ENCODE data around the gene CRYBB2. TPM values are rescaled to one million over a fixed set of nuclear protein-coding genes. Genes with fewer than 3 reads are reported as not detected.
A peak's percentile ranks its signal among the peaks of the same experiment; 100 is the strongest.
"Not testable (repeated sequence)": the region's sequence is repeated elsewhere in the genome, so short reads cannot be mapped to it uniquely, and the experiment has no call there.

CRYBB2 gene
- total and polyA plus RNA-seq, 4 donors = 0.08 to 0.10 TPM; not detected in 2

- Histone ChIP-seq H3K9ac (ENCODE audit: low read depth in 1 of 2, low read length in 2 of 2) (no peak overlapping the region), H3K9me3 (ENCODE audit: control insufficient read depth in 4 of 4, low read length in 3 of 4) (no peaks in the 10 kb centered on the region), H3K4me1 (ENCODE audit: control insufficient read depth in 4 of 4, insufficient read depth in 4 of 4, low read length in 3 of 4) (peaks cover 0 to 2% (median 0%) of the 10 kb centered on the region in 4 donors), H3K4me3 (ENCODE audit: low read depth in 1 of 3, low read length in 3 of 3) (no peak overlapping the region), H3K27ac (ENCODE audit: low read depth in 1 of 2, low read length in 2 of 2) (no peak overlapping the region), H3K36me3 (ENCODE audit: control insufficient read depth in 4 of 4, insufficient read depth in 3 of 4, low read depth in 1 of 4, low read length in 3 of 4) (no peaks in the 10 kb centered on the region), H3K27me3 (ENCODE audit: control insufficient read depth in 4 of 4, insufficient read depth in 4 of 4, low read length in 3 of 4) (no peaks in the 10 kb centered on the region)
- TF ChIP-seq HNF4A (conservative IDR thresholded peaks at IDR 0.05) = no peak
- TF ChIP-seq SP1 (IDR thresholded peaks at IDR 0.05) = no peak
- TF ChIP-seq, protein P1, sequence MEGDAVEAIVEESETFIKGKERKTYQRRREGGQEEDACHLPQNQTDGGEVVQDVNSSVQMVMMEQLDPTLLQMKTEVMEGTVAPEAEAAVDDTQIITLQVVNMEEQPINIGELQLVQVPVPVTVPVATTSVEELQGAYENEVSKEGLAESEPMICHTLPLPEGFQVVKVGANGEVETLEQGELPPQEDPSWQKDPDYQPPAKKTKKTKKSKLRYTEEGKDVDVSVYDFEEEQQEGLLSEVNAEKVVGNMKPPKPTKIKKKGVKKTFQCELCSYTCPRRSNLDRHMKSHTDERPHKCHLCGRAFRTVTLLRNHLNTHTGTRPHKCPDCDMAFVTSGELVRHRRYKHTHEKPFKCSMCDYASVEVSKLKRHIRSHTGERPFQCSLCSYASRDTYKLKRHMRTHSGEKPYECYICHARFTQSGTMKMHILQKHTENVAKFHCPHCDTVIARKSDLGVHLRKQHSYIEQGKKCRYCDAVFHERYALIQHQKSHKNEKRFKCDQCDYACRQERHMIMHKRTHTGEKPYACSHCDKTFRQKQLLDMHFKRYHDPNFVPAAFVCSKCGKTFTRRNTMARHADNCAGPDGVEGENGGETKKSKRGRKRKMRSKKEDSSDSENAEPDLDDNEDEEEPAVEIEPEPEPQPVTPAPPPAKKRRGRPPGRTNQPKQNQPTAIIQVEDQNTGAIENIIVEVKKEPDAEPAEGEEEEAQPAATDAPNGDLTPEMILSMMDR (IDR thresholded peaks at IDR 0.05; ENCODE audit: low read depth, low read length, missing input control) = no peak
- TF ChIP-seq FOXA1 (IDR thresholded peaks at IDR 0.05) = no peak
- TF ChIP-seq ZBTB33 (IDR thresholded peaks at IDR 0.05) = no peak
- no peak for TF ChIP-seq MAX (IDR thresholded peaks at IDR 0.05)
- TF ChIP-seq NR2F2 (IDR thresholded peaks at IDR 0.05) = no peak
- TF ChIP-seq GABPA (IDR thresholded peaks at IDR 0.05 in 1 of 2, conservative IDR thresholded peaks at IDR 0.05 in 1 of 2) = no peak
- DNase-seq (ENCODE audit: low spot score) = no peak
- WGBS = 82% methylated on average over 5 of the region's 5 CpGs
Observed at GRCh38 chr22:25232301-25232700, 12.9 kb downstream of the CRYBB2 start.

- H3K27me3 ChIP-seq (ENCODE audit: control insufficient read depth in 4 of 4, insufficient read depth in 4 of 4, low read length in 3 of 4) = not testable (repeated sequence)
Observed at GRCh38 chr22:25233706-25234105, 14.3 kb downstream of the CRYBB2 start.

DNA sequence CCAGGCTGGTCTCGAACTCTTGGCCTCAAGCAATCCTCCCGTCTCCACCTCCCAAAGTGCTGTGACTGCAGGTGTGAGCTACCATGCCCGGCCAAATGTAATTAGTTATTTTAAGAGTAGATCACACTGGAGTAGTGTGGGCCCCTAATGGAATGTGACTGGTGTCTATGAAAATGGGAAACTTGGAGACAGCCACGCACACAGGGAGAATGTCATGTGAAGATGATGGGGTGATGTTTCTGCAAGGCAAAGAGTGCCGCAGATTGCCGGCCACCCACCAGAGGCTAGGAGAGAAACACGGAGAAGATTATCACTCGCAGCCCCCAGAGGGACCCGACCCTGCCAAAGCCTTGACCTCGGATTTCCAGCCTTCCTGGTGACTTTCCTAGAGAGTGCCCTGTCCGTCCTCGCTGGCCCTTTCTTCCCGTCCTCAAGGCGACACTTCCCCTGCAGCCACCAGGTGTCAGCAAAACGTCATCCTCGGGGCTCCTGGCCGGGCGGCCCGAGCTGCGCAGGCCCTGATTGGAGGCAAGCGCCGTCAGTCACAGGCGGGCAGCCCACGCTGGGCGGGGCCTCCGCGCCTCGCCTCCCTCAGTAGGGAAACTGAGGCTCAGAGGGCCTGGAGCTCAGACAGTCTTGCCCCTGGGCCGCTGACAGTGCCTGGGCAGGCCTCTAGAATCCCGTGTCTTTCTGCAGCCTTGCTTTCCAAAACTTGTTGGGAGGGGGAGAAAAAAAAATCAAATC is 16.3 kb downstream of the CRYBB2 start:
- H3K27ac ChIP-seq (ENCODE audit: low read depth in 1 of 2, low read length in 2 of 2) = no peak overlapping the region
- TF ChIP-seq, protein P1 (IDR thresholded peaks at IDR 0.05; ENCODE audit: low read depth, low read length, missing input control) = peak; percentile 69
- no peak for TF ChIP-seq ZBTB33 (IDR thresholded peaks at IDR 0.05)
- no peak for TF ChIP-seq HNF4G (IDR thresholded peaks at IDR 0.05)
- TF ChIP-seq TAF1 (conservative IDR thresholded peaks at IDR 0.05) = no peak
- TF ChIP-seq GABPA (IDR thresholded peaks at IDR 0.05 in 1 of 2, conservative IDR thresholded peaks at IDR 0.05 in 1 of 2) = no peak
- TF ChIP-seq, protein P2, sequence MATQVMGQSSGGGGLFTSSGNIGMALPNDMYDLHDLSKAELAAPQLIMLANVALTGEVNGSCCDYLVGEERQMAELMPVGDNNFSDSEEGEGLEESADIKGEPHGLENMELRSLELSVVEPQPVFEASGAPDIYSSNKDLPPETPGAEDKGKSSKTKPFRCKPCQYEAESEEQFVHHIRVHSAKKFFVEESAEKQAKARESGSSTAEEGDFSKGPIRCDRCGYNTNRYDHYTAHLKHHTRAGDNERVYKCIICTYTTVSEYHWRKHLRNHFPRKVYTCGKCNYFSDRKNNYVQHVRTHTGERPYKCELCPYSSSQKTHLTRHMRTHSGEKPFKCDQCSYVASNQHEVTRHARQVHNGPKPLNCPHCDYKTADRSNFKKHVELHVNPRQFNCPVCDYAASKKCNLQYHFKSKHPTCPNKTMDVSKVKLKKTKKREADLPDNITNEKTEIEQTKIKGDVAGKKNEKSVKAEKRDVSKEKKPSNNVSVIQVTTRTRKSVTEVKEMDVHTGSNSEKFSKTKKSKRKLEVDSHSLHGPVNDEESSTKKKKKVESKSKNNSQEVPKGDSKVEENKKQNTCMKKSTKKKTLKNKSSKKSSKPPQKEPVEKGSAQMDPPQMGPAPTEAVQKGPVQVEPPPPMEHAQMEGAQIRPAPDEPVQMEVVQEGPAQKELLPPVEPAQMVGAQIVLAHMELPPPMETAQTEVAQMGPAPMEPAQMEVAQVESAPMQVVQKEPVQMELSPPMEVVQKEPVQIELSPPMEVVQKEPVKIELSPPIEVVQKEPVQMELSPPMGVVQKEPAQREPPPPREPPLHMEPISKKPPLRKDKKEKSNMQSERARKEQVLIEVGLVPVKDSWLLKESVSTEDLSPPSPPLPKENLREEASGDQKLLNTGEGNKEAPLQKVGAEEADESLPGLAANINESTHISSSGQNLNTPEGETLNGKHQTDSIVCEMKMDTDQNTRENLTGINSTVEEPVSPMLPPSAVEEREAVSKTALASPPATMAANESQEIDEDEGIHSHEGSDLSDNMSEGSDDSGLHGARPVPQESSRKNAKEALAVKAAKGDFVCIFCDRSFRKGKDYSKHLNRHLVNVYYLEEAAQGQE (IDR thresholded peaks at IDR 0.05) = no peak
- no peak for TF ChIP-seq NR2F2 (IDR thresholded peaks at IDR 0.05)
- TF ChIP-seq JUND (IDR thresholded peaks at IDR 0.05) = no peak
- TF ChIP-seq SP1 (IDR thresholded peaks at IDR 0.05) = peak; percentile 20
- TF ChIP-seq HNF4A (conservative IDR thresholded peaks at IDR 0.05) = no peak
- TF ChIP-seq RAD21 (IDR thresholded peaks at IDR 0.05) = peak; percentile 85
- TF ChIP-seq RXRA (IDR thresholded peaks at IDR 0.05) = no peak
- H3K9ac ChIP-seq (ENCODE audit: low read depth in 1 of 2, low read length in 2 of 2) = no peak overlapping the region
- DNase-seq (ENCODE audit: low spot score) = peak; percentile 75
- H3K4me3 ChIP-seq (ENCODE audit: low read depth in 1 of 3, low read length in 3 of 3) = no peak overlapping the region
- H3K36me3 ChIP-seq (ENCODE audit: control insufficient read depth in 4 of 4, insufficient read depth in 3 of 4, low read depth in 1 of 4, low read length in 3 of 4) = no peaks in the 10 kb centered on the region
- no peaks in the 10 kb centered on the region for H3K27me3 ChIP-seq (ENCODE audit: control insufficient read depth in 4 of 4, insufficient read depth in 4 of 4, low read length in 3 of 4)
- peaks cover 0 to 2% (median 0%) of the 10 kb centered on the region in 4 donors for H3K4me1 ChIP-seq (ENCODE audit: control insufficient read depth in 4 of 4, insufficient read depth in 4 of 4, low read length in 3 of 4)
- H3K9me3 ChIP-seq (ENCODE audit: control insufficient read depth in 4 of 4, low read length in 3 of 4) = no peaks in the 10 kb centered on the region
- WGBS = 15% methylated on average over 30 of the region's 30 CpGs

More at GRCh38 chr22:25233706-25234105, 14.3 kb downstream of the CRYBB2 start:
- H3K4me3 ChIP-seq (ENCODE audit: low read depth in 1 of 3, low read length in 3 of 3); H3K36me3 ChIP-seq (ENCODE audit: control insufficient read depth in 4 of 4, insufficient read depth in 3 of 4, low read depth in 1 of 4, low read length in 3 of 4); H3K4me1 ChIP-seq (ENCODE audit: control insufficient read depth in 4 of 4, insufficient read depth in 4 of 4, low read length in 3 of 4); H3K27ac ChIP-seq (ENCODE audit: low read depth in 1 of 2, low read length in 2 of 2); H3K9ac ChIP-seq (ENCODE audit: low read depth in 1 of 2, low read length in 2 of 2); DNase-seq (ENCODE audit: low spot score); H3K9me3 ChIP-seq (ENCODE audit: control insufficient read depth in 4 of 4, low read length in 3 of 4): not testable (repeated sequence)

Data from liver (tissue), 9 donors.